ENCODE measurements around the gene TINAGL1. TPM values are rescaled to one million over a fixed set of nuclear protein-coding genes. Genes with fewer than 3 reads are reported as not detected.

Gene TINAGL1
- total and polyA plus RNA-seq, 2 of the 13 experiments (the other 11 are each of a cell fraction or from before 2014, with no cell fraction given): 24.7 to 76.8 TPM

DNA sequence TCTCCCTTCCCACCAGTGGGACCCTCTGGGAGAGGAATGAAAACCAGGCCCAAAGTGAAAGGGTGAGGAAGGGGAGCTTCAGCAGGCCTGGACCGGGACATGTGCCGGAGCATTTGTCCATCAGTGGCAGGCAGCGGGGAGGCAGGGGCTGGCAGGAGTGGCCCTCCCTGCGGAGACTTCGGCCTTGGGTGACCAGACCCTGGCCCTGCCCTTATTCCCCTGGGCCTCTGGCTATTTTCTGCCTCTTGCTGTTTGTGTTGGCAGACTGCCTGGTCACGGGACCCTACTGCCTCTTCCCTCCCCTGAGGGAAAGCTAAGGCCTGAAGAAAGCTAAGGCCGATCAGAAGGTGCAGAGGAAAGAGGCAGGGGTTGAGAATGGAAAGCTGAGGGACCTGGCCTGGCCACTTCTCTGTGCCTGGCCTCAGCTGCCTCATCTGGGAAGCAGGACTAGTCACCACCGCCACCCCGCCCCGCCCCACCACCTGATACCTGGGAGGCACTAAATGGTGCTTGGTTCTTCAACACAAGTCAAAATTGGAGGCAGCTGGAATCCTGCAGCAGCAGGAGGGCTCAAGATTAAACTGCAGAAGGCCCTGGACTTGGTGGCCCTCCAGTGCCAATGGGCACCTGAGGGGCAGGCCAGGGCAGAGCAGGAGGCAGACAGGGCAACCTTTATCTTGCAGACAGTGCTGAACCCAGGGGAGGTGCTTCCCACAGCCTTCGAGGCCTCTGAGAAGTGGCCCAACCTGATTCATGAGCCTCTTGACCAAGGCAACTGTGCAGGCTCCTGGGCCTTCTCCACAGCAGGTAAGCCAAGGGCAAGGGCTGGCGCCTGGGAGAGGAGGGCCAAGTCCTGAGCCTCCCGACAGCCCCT is 7.9 kb downstream of the TINAGL1 start (continued):
- no peak for TF ChIP-seq NAIF1 (CRISPR knock-in tag; IDR thresholded peaks at IDR 0.05; ENCODE audit: borderline replicate concordance)
- TF ChIP-seq, protein P1, sequence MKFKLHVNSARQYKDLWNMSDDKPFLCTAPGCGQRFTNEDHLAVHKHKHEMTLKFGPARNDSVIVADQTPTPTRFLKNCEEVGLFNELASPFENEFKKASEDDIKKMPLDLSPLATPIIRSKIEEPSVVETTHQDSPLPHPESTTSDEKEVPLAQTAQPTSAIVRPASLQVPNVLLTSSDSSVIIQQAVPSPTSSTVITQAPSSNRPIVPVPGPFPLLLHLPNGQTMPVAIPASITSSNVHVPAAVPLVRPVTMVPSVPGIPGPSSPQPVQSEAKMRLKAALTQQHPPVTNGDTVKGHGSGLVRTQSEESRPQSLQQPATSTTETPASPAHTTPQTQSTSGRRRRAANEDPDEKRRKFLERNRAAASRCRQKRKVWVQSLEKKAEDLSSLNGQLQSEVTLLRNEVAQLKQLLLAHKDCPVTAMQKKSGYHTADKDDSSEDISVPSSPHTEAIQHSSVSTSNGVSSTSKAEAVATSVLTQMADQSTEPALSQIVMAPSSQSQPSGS (CRISPR knock-in tag; IDR thresholded peaks at IDR 0.05): peak; percentile 29; the same call in 1 of the 2 replicates
- TF ChIP-seq ZNF552 (CRISPR knock-in tag; IDR thresholded peaks at IDR 0.05; ENCODE audit: borderline replicate concordance): no peak
- TF ChIP-seq ZNF670 (CRISPR knock-in tag; IDR thresholded peaks at IDR 0.05; ENCODE audit: borderline replicate concordance): no peak
- TF ChIP-seq TOPORS (CRISPR knock-in tag; IDR thresholded peaks at IDR 0.05): no peak
- no peak for TF ChIP-seq REL (CRISPR knock-in tag; conservative IDR thresholded peaks at IDR 0.05)
- no peak for TF ChIP-seq ARNTL (CRISPR knock-in tag; IDR thresholded peaks at IDR 0.05)
- TF ChIP-seq, protein P2, sequence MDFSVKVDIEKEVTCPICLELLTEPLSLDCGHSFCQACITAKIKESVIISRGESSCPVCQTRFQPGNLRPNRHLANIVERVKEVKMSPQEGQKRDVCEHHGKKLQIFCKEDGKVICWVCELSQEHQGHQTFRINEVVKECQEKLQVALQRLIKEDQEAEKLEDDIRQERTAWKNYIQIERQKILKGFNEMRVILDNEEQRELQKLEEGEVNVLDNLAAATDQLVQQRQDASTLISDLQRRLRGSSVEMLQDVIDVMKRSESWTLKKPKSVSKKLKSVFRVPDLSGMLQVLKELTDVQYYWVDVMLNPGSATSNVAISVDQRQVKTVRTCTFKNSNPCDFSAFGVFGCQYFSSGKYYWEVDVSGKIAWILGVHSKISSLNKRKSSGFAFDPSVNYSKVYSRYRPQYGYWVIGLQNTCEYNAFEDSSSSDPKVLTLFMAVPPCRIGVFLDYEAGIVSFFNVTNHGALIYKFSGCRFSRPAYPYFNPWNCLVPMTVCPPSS (IDR thresholded peaks at IDR 0.05): no peak
- no peak for TF ChIP-seq ZNF17 (CRISPR knock-in tag; IDR thresholded peaks at IDR 0.05)
- no peak for TF ChIP-seq NFE2L2 (IDR thresholded peaks at IDR 0.05; ENCODE audit: low read length)
- TF ChIP-seq ZFX (CRISPR knock-in tag; IDR thresholded peaks at IDR 0.05; ENCODE audit: low read depth): peak; percentile 67; the same call in 1 of the 2 replicates
- TF ChIP-seq HNRNPL (IDR thresholded peaks at IDR 0.05; ENCODE audit: low read depth, low read length): no peak
- TF ChIP-seq ZNF136 (CRISPR knock-in tag; IDR thresholded peaks at IDR 0.05; ENCODE audit: low read depth): no peak
- no peak for TF ChIP-seq NR2C2 (CRISPR knock-in tag; IDR thresholded peaks at IDR 0.05; ENCODE audit: borderline replicate concordance)
- no peak for TF ChIP-seq ZSCAN29 (CRISPR knock-in tag; conservative IDR thresholded peaks at IDR 0.05)
- no peak; the same call in 1 of the 2 replicates for TF ChIP-seq KLF15 (CRISPR knock-in tag; IDR thresholded peaks at IDR 0.05; ENCODE audit: borderline replicate concordance)
- TF ChIP-seq CEBPB (IDR thresholded peaks at IDR 0.05; ENCODE audit: borderline replicate concordance, low read depth, low read length): no peak
- TF ChIP-seq ZNF124 (CRISPR knock-in tag; IDR thresholded peaks at IDR 0.05): no peak
- TF ChIP-seq, protein P3, sequence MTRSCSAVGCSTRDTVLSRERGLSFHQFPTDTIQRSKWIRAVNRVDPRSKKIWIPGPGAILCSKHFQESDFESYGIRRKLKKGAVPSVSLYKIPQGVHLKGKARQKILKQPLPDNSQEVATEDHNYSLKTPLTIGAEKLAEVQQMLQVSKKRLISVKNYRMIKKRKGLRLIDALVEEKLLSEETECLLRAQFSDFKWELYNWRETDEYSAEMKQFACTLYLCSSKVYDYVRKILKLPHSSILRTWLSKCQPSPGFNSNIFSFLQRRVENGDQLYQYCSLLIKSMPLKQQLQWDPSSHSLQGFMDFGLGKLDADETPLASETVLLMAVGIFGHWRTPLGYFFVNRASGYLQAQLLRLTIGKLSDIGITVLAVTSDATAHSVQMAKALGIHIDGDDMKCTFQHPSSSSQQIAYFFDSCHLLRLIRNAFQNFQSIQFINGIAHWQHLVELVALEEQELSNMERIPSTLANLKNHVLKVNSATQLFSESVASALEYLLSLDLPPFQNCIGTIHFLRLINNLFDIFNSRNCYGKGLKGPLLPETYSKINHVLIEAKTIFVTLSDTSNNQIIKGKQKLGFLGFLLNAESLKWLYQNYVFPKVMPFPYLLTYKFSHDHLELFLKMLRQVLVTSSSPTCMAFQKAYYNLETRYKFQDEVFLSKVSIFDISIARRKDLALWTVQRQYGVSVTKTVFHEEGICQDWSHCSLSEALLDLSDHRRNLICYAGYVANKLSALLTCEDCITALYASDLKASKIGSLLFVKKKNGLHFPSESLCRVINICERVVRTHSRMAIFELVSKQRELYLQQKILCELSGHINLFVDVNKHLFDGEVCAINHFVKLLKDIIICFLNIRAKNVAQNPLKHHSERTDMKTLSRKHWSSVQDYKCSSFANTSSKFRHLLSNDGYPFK (CRISPR knock-in tag; IDR thresholded peaks at IDR 0.05; ENCODE audit: borderline replicate concordance): no peak; the same call in 1 of the 2 replicates
- peak; percentile 59; the same call in 1 of the 2 replicates for TF ChIP-seq RXRA (CRISPR knock-in tag; IDR thresholded peaks at IDR 0.05)
- no peak for TF ChIP-seq STAG1 (CRISPR knock-in tag; IDR thresholded peaks at IDR 0.05)

Data from HepG2 (cell line).